ENCODE results near the gene SMARCD3.

SMARCD3 gene

GRCh38 chr7:151272405-151272804, 23.9 kb upstream of the SMARCD3 start:
- DNase-seq: no peak

GRCh38 chr7:151271699-151272355, 23.3 kb upstream of the SMARCD3 start:
- DNase-seq: no peak

GRCh38 chr7:151269511-151269910, 21.0 kb upstream of the SMARCD3 start:
- DNase-seq: no peak

GRCh38 chr7:151265351-151265931, 16.9 kb upstream of the SMARCD3 start:
- DNase-seq: no peak

- DNase-seq: no peak
Measured at GRCh38 chr7:151264615-151265014, 16.1 kb upstream of the SMARCD3 start.

GRCh38 chr7:151261529-151261928, 13.0 kb upstream of the SMARCD3 start:
- DNase-seq: no peak

GRCh38 chr7:151260883-151261282, 12.4 kb upstream of the SMARCD3 start:
- no peak for DNase-seq

GRCh38 chr7:151260471-151260870, 12.0 kb upstream of the SMARCD3 start:
- DNase-seq: no peak

- no peak for DNase-seq
Measured at GRCh38 chr7:151257990-151258389, 9.5 kb upstream of the SMARCD3 start.

GRCh38 chr7:151256410-151257045, 8.0 kb upstream of the SMARCD3 start:
- no peak for DNase-seq

GRCh38 chr7:151255390-151255789, 6.9 kb upstream of the SMARCD3 start:
- no peak for DNase-seq

- no peak for DNase-seq
Measured at GRCh38 chr7:151254851-151255250, 6.4 kb upstream of the SMARCD3 start.

GRCh38 chr7:151254316-151254715, 5.8 kb upstream of the SMARCD3 start:
- no peak for DNase-seq

- no peak for DNase-seq
Measured at GRCh38 chr7:151252961-151253711, 4.6 kb upstream of the SMARCD3 start.

GRCh38 chr7:151252561-151252835, 4.0 kb upstream of the SMARCD3 start:
- DNase-seq: no peak

- no peak for DNase-seq
Measured at GRCh38 chr7:151251689-151252560, 3.4 kb upstream of the SMARCD3 start.

GRCh38 chr7:151251328-151251688, 2.8 kb upstream of the SMARCD3 start:
- no peak for DNase-seq

GRCh38 chr7:151250181-151251132, 2.0 kb upstream of the SMARCD3 start:
- no peak for DNase-seq

- DNase-seq: no peak
Measured at GRCh38 chr7:151249732-151250072, 1.2 kb upstream of the SMARCD3 start.

- DNase-seq: peak; percentile 37 to 48
Measured at GRCh38 chr7:151249034-151249731, 689 bp upstream of the SMARCD3 start.

- no peak for DNase-seq
Measured at GRCh38 chr7:151247611-151248345, 716 bp downstream of the SMARCD3 start.

Data from activated CD4-positive, alpha-beta T cell treated with anti-CD3 and anti-CD28 coated beads, Interleukin-2, amount 50 U/mL, for 48 hours (primary cell).